A549 (cell line): ENCODE data around the gene IL4. TPM values are rescaled to one million over a fixed set of nuclear protein-coding genes. Genes with fewer than 3 reads are reported as not detected.
"Not testable (repeated sequence)": the region's sequence is repeated elsewhere in the genome, so short reads cannot be mapped to it uniquely, and the experiment has no call there.

Experiments
- ATAC-seq, 2 experiments: fragments of 200-7000 bp in 1 of 2; fragments of >200 bp in 1 of 2; cut with Nextera tagmentation in 1 of 2; cut with Tn5 transposase in 1 of 2; 3 replicates each; pipeline versions ENCODE4 v1.8.0 to v1.9.1; 2018 to 2020; ENCODE audit warnings: mild to moderate bottlenecking in 1 of 2, moderate library complexity in 1 of 2
- CTCF ChIA-PET: fragments of 300-600 bp; sonication (Branson Sonifier 250); formaldehyde crosslinking; extraction: SDS; loops from one replicate; lab custom pipeline; 2021; ENCODE audit warnings: antibody characterized with exemption, inconsistent platforms; lab: Yijun Ruan, JAX
- POLR2A ChIA-PET: fragments of 350-600 bp; formaldehyde crosslinking; extraction: SDS; loops from one replicate; lab custom pipeline; 2021; ENCODE audit warnings: antibody characterized with exemption, inconsistent platforms; lab: Yijun Ruan, JAX
- DNase-seq, 2 experiments: peaks; one replicate each; pipeline versions ENCODE4 v3.0.0 to v3.0.0-alpha.2; 2011 to 2016; ENCODE audit warnings: low read depth in 1 of 2, low spot score in 1 of 2
- FAIRE-seq: peaks from 2 replicates; lab custom pipeline; 2011; peaks lifted over from hg19 to GRCh38; lab: Jason Lieb, UNC
- H3K27ac ChIP-seq, 2 experiments: fragments of >200 bp; sonication (Bioruptor Twin); formaldehyde crosslinking; 3 replicates each; pipeline ENCODE4 v1.5.1; 2016 to 2017
- H3K4me1 ChIP-seq: fragments of >200 bp; sonication (Bioruptor Twin); formaldehyde crosslinking; 3 replicates; pipeline ENCODE4 v1.6.1; 2016
- H3K4me2 ChIP-seq: fragments of >200 bp; sonication (Bioruptor Twin); formaldehyde crosslinking; 3 replicates; pipeline ENCODE4 v1.6.1; 2016
- H3K4me3 ChIP-seq: fragments of >200 bp; sonication (Bioruptor Twin); formaldehyde crosslinking; 3 replicates; pipeline ENCODE4 v1.5.1; 2016
- H3K9me3 ChIP-seq: fragments of >200 bp; sonication (Bioruptor Twin); formaldehyde crosslinking; 3 replicates; pipeline ENCODE4 v1.6.1; 2016
- BCL3 ChIP-seq: fragments of >200 bp; sonication (Bioruptor Twin); formaldehyde crosslinking; IDR thresholded peaks from 3 replicates; pipeline ENCODE4 v1.6.1; 2016
- CEBPB ChIP-seq, 2 experiments: fragments of >200 bp in 1 of 2; sonication (Bioruptor Twin) in 1 of 2; formaldehyde crosslinking in 1 of 2; IDR thresholded peaks; 2 replicates each; pipeline ENCODE4 v1.6.1; 2012 to 2016
- CHD4 ChIP-seq: fragments of 200-600 bp; sonication (generic); IDR thresholded peaks from 2 replicates; pipeline ENCODE4 v1.6.1; 2016; ENCODE audit warnings: antibody characterized with exemption, mild to moderate bottlenecking, borderline replicate concordance
- E2F6 ChIP-seq: IDR thresholded peaks from 2 replicates; pipeline ENCODE4 v1.6.1; 2012; ENCODE audit warnings: low read depth, borderline replicate concordance
- HES2 ChIP-seq: fragments of >200 bp; sonication (Bioruptor Twin); formaldehyde crosslinking; IDR thresholded peaks from 2 replicates; pipeline ENCODE4 v1.6.1; 2016
- HEYL ChIP-seq: fragments of 250-450 bp; sonication (Bioruptor Pico); IDR thresholded peaks from 2 replicates; pipeline ENCODE4 v1.8.0; 2021; ENCODE audit warnings: mild to moderate bottlenecking, moderate library complexity
- JUNB ChIP-seq: fragments of >200 bp; sonication (Bioruptor Twin); formaldehyde crosslinking; IDR thresholded peaks from 2 replicates; pipeline ENCODE4 v1.6.1; 2016
- NPAS2 ChIP-seq: fragments of 250-450 bp; sonication (Bioruptor Pico); IDR thresholded peaks from 2 replicates; pipeline ENCODE4 v1.8.0; 2022; ENCODE audit warnings: mild to moderate bottlenecking, moderate library complexity, borderline replicate concordance
- NR3C1 ChIP-seq: fragments of >200 bp; sonication (Bioruptor Twin); formaldehyde crosslinking; IDR thresholded peaks from 3 replicates; pipeline ENCODE4 v1.6.1; 2017
- PBX3 ChIP-seq: IDR thresholded peaks from 2 replicates; pipeline ENCODE4 v1.6.1; 2012
- PHF8 ChIP-seq: fragments of 200-600 bp; sonication (generic); IDR thresholded peaks from 2 replicates; pipeline ENCODE4 v1.6.1; 2016; ENCODE audit warnings: low read depth, mild to moderate bottlenecking, antibody characterized with exemption, moderate library complexity, borderline replicate concordance
- POLR2A ChIP-seq: IDR thresholded peaks from 2 replicates; pipeline ENCODE4 v1.6.1; 2012; ENCODE audit warnings: mild to moderate bottlenecking, low read length
- WGBS: methylation state at CpG from one replicate; pipeline ENCODE4 v1.1.6; 2017; ENCODE audit errors: missing lambda C conversion rate; 5-methylcytosine and 5-hydroxymethylcytosine counted together
- polyA plus RNA-seq, 4 experiments: library from polyadenylated mRNA; depleted of rRNA in 3 of 4; stranded (reverse); fragments of >200 nt; fragmentation: RNase III in 1 of 4; extraction: RNeasy Plus Mini Kit Qiagen cat#74134 plus additional on column Dnase treatment in 1 of 4; gene quantifications; 2 replicates in 3 of 4; 3 replicates in 1 of 4; pipeline ENCODE4 v1.2.3, GENCODE V29; 2011 to 2017
- TF ChIP-seq, protein P1 (sequence below): IDR thresholded peaks from 2 replicates; pipeline ENCODE4 v1.6.1; 2012
- TF ChIP-seq, protein P2 (sequence below): fragments of 250-450 bp; sonication (Bioruptor Pico); IDR thresholded peaks from 2 replicates; pipeline ENCODE4 v1.5.0; 2021; ENCODE audit warnings: mild to moderate bottlenecking, moderate library complexity, borderline replicate concordance

IL4 gene
- polyA plus RNA-seq, 2 of the 4 experiments (the other 2 are of a cell fraction), result not detected

- TF ChIP-seq NPAS2 (CRISPR knock-in tag) (no peak), PHF8 (no peak), JUNB (no peak), POLR2A (no peak), CHD4 (no peak), HEYL (CRISPR knock-in tag) (no peak), HES2 (no peak)
- TF ChIP-seq, protein P1, sequence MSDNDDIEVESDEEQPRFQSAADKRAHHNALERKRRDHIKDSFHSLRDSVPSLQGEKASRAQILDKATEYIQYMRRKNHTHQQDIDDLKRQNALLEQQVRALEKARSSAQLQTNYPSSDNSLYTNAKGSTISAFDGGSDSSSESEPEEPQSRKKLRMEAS, result no peak
- TF ChIP-seq, protein P2, sequence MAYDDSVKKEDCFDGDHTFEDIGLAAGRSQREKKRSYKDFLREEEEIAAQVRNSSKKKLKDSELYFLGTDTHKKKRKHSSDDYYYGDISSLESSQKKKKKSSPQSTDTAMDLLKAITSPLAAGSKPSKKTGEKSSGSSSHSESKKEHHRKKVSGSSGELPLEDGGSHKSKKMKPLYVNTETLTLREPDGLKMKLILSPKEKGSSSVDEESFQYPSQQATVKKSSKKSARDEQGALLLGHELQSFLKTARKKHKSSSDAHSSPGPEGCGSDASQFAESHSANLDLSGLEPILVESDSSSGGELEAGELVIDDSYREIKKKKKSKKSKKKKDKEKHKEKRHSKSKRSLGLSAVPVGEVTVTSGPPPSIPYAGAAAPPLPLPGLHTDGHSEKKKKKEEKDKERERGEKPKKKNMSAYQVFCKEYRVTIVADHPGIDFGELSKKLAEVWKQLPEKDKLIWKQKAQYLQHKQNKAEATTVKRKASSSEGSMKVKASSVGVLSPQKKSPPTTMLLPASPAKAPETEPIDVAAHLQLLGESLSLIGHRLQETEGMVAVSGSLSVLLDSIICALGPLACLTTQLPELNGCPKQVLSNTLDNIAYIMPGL (CRISPR knock-in tag), result no peak
- no peak overlapping the region for H3K4me3 ChIP-seq
- H3K4me2 ChIP-seq, result no peak overlapping the region
- H3K9me3 ChIP-seq, result no peaks in the 10 kb centered on the region
- no peak for DNase-seq
- ChIA-PET POLR2A (no interaction called here), CTCF (interaction anchor here (2.3 kb wide), 1 partner anchor 102 kb away, joined by 6 read pairs; no protein-coding TSS in a partner anchor)
- WGBS, result 95% methylated on average over 2 of the region's 2 CpGs
- no peak overlapping the region for H3K27ac ChIP-seq
- no peaks in the 10 kb centered on the region for H3K4me1 ChIP-seq
- no peak for ATAC-seq
- FAIRE-seq, result no peak
Measured at GRCh38 chr5:132628814-132629213, 45.0 kb upstream of the IL4 start.

GRCh38 chr5:132629230-132629944 is 44.4 kb upstream of the IL4 start:
- no peak for TF ChIP-seq E2F6
- TF ChIP-seq BCL3, result no peak
- TF ChIP-seq CEBPB (IDR thresholded peaks at IDR 0.05), result no peak
- TF ChIP-seq NR3C1, result no peak
- TF ChIP-seq PBX3, result no peak
- no peak overlapping the region for H3K4me3 ChIP-seq
- DNase-seq, result no peak
- 90% methylated on average over 5 of the region's 5 CpGs for WGBS
- no peaks in the 10 kb centered on the region for H3K9me3 ChIP-seq
- no peaks in the 10 kb centered on the region for H3K4me1 ChIP-seq
- ChIA-PET CTCF (interaction anchor here (1.1 to 2.3 kb wide), 3 partner anchors 32 to 102 kb away, joined by 3 to 6 read pairs (median 3); no protein-coding TSS in a partner anchor), POLR2A (no interaction called here)
- no peak for ATAC-seq
- H3K4me2 ChIP-seq, result no peak overlapping the region
- FAIRE-seq, result no peak
- no peak overlapping the region for H3K27ac ChIP-seq

GRCh38 chr5:132633587-132633986 is 40.2 kb upstream of the IL4 start:
- H3K9me3 ChIP-seq, FAIRE-seq, H3K4me2 ChIP-seq, POLR2A ChIA-PET, ATAC-seq, H3K27ac ChIP-seq, H3K4me3 ChIP-seq, H3K4me1 ChIP-seq, DNase-seq: not testable (repeated sequence)
- CTCF ChIA-PET, result interaction anchor here (0.8 to 1.2 kb wide), 4 partner anchors 44 to 186 kb away, joined by 3 to 4 read pairs (median 3); partner anchors contain the start of gene CCNI2
- WGBS, result 94% methylated on average over 4 of the region's 4 CpGs
